Fibroblast of lung (primary cell): Measurements from ENCODE around the gene GOLGA6A.
"Not testable (repeated sequence)": the region's sequence is repeated elsewhere in the genome, so short reads cannot be mapped to it uniquely, and the experiment has no call there.

Source experiments
- CTCF ChIP-seq, 2 donors: IDR thresholded peaks in 1 of 2; conservative IDR thresholded peaks in 1 of 2; 1 replicate in 1 of 2; 2 replicates in 1 of 2; pipeline ENCODE4 v1.5.1; 2011 to 2012; ENCODE audit warnings: low read length in 2 of 2, control low read depth in 1 of 2, inconsistent platforms in 1 of 2, low read depth in 1 of 2, mild to moderate bottlenecking in 1 of 2
- EZH2 ChIP-seq: IDR thresholded peaks from 2 replicates; pipeline ENCODE4 v1.5.1; 2012; ENCODE audit warnings: low read length, control low read depth, mild to moderate bottlenecking; ENCODE audit errors: missing control alignments

- TF ChIP-seq CTCF (conservative IDR thresholded peaks at IDR 0.05 in 1 of 2, IDR thresholded peaks at IDR 0.05 in 1 of 2; ENCODE audit: low read depth in 1 of 2, low read length in 2 of 2); EZH2: not testable (repeated sequence)
Measured at GRCh38 chr15:74095610-74096009, 13.3 kb upstream of the GOLGA6A start.
